H9 (cell line): Measurements from ENCODE around the gene GPR42. TPM values are rescaled to one million over a fixed set of nuclear protein-coding genes. Genes with fewer than 3 reads are reported as not detected.

Experiments used
- DNase-seq: peaks from one replicate; pipeline ENCODE4 v3.0.0-alpha.2; 2017
- H2AFZ ChIP-seq: one replicate; pipeline ENCODE4 v1.6.1; 2013; ENCODE audit warnings: mild to moderate bottlenecking, low read length, control low read depth, moderate library complexity
- H2AK5ac ChIP-seq: 2 replicates; pipeline ENCODE4 v1.6.1; 2013; ENCODE audit warnings: low read length, control low read depth, mixed read lengths; ENCODE audit not compliant: insufficient read length
- H2BK120ac ChIP-seq: one replicate; pipeline ENCODE4 v1.6.1; 2013; ENCODE audit warnings: low read depth, mild to moderate bottlenecking, low read length, control low read depth, inconsistent platforms; ENCODE audit not compliant: poor library complexity, severe bottlenecking
- H2BK12ac ChIP-seq: 2 replicates; pipeline ENCODE4 v1.6.1; 2013; ENCODE audit warnings: low read length, control low read depth, mixed read lengths, low read depth; ENCODE audit not compliant: insufficient read length
- H2BK15ac ChIP-seq: 2 replicates; pipeline ENCODE4 v1.6.1; 2013; ENCODE audit warnings: low read depth, low read length, control low read depth
- H2BK20ac ChIP-seq: one replicate; pipeline ENCODE4 v1.6.1; 2013; ENCODE audit warnings: low read depth, mild to moderate bottlenecking, low read length, control low read depth, inconsistent platforms; ENCODE audit not compliant: poor library complexity, severe bottlenecking
- H2BK5ac ChIP-seq: 2 replicates; pipeline ENCODE4 v1.6.1; 2013; ENCODE audit warnings: low read length, control low read depth, mixed read lengths; ENCODE audit not compliant: insufficient read length
- H3K14ac ChIP-seq: 2 replicates; pipeline ENCODE4 v1.6.1; 2013; ENCODE audit warnings: low read length, control low read depth; ENCODE audit not compliant: insufficient read depth
- H3K18ac ChIP-seq: 2 replicates; pipeline ENCODE4 v1.6.1; 2013; ENCODE audit warnings: low read depth, mild to moderate bottlenecking, mixed read lengths, low read length, control low read depth; ENCODE audit not compliant: insufficient read length
- H3K23ac ChIP-seq: 2 replicates; pipeline ENCODE4 v1.6.1; 2013; ENCODE audit warnings: low read length, control low read depth, mixed read lengths, low read depth; ENCODE audit not compliant: insufficient read length
- H3K23me2 ChIP-seq: 2 replicates; pipeline ENCODE4 v1.6.1; 2013; ENCODE audit warnings: low read depth, mild to moderate bottlenecking, mixed read lengths, low read length, control low read depth; ENCODE audit not compliant: insufficient read length, poor library complexity, severe bottlenecking
- H3K27ac ChIP-seq: 2 replicates; pipeline ENCODE4 v1.5.1; 2013; ENCODE audit warnings: low read length, control low read depth, mixed read lengths, low read depth; ENCODE audit not compliant: insufficient read length
- H3K27me3 ChIP-seq: 2 replicates; pipeline ENCODE4 v1.6.1; 2013; ENCODE audit warnings: low read length, control low read depth, inconsistent platforms; ENCODE audit not compliant: insufficient read depth
- H3K4ac ChIP-seq: 2 replicates; pipeline ENCODE4 v1.6.1; 2013; ENCODE audit warnings: low read depth, mild to moderate bottlenecking, control low read depth, inconsistent platforms, low read length, moderate library complexity
- H3K4me1 ChIP-seq: 2 replicates; pipeline ENCODE4 v1.6.1; 2013; ENCODE audit warnings: low read length, control low read depth, inconsistent platforms; ENCODE audit not compliant: insufficient read depth
- H3K4me2 ChIP-seq: 2 replicates; pipeline ENCODE4 v1.6.1; 2013; ENCODE audit warnings: low read length, control low read depth, mixed read lengths; ENCODE audit not compliant: insufficient read length, insufficient read depth
- H3K56ac ChIP-seq: 2 replicates; pipeline ENCODE4 v1.6.1; 2013; ENCODE audit warnings: low read depth, mild to moderate bottlenecking, mixed read lengths, low read length, control low read depth; ENCODE audit not compliant: insufficient read length
- H3K79me1 ChIP-seq: 2 replicates; pipeline ENCODE4 v1.6.1; 2013; ENCODE audit warnings: low read depth, mild to moderate bottlenecking, moderate library complexity, low read length, control low read depth, inconsistent platforms; ENCODE audit not compliant: insufficient read depth, poor library complexity, severe bottlenecking
- H3K79me2 ChIP-seq: 2 replicates; pipeline ENCODE4 v1.6.1; 2013; ENCODE audit warnings: low read length, control low read depth, inconsistent platforms; ENCODE audit not compliant: insufficient read depth
- H3K9ac ChIP-seq: 2 replicates; pipeline ENCODE4 v1.6.1; 2013; ENCODE audit warnings: low read length, control low read depth, mixed read lengths; ENCODE audit not compliant: insufficient read length; ENCODE audit errors: extremely low read depth
- H3K9me3 ChIP-seq: one replicate; pipeline ENCODE4 v1.6.1; 2013; ENCODE audit warnings: low read depth, low read length, inconsistent platforms; ENCODE audit not compliant: control insufficient read depth
- H3T11ph ChIP-seq: one replicate; pipeline ENCODE4 v1.6.1; 2013; ENCODE audit warnings: mild to moderate bottlenecking, low read length, control low read depth, inconsistent platforms
- H4K20me1 ChIP-seq: one replicate; pipeline ENCODE4 v1.6.1; 2013; ENCODE audit not compliant: control insufficient read depth, insufficient read length, insufficient read depth
- H4K5ac ChIP-seq: 2 replicates; pipeline ENCODE4 v1.6.1; 2013; ENCODE audit warnings: low read depth, mild to moderate bottlenecking, mixed read lengths, low read length, control low read depth; ENCODE audit not compliant: insufficient read length
- H4K8ac ChIP-seq: replicated peaks from 2 replicates; pipeline ENCODE4 v1.6.1; 2013; ENCODE audit warnings: low read length, control low read depth, mixed read lengths, low read depth; ENCODE audit not compliant: insufficient read length
- H4K91ac ChIP-seq: 2 replicates; pipeline ENCODE4 v1.6.1; 2013; ENCODE audit warnings: low read depth, mild to moderate bottlenecking, moderate library complexity, mixed read lengths, low read length, control low read depth; ENCODE audit not compliant: insufficient read length
- H3K27ac Mint-ChIP-seq, 3 experiments: 2 replicates in 2 of 3; 3 replicates in 1 of 3; pipeline ENCODE4 v1.8.0; 2020 to 2021; ENCODE audit warnings: mixed read lengths in 3 of 3, mild to moderate bottlenecking in 1 of 3, moderate library complexity in 1 of 3
- H3K27me3 Mint-ChIP-seq: 2 replicates; pipeline ENCODE4 v1.8.0; 2021; ENCODE audit warnings: low read depth, mild to moderate bottlenecking, moderate library complexity, mixed read lengths
- H3K36me3 Mint-ChIP-seq, 3 experiments: 2 replicates in 2 of 3; 3 replicates in 1 of 3; pipeline ENCODE4 v1.8.0; 2020 to 2021; ENCODE audit warnings: low read depth in 3 of 3, mixed read lengths in 3 of 3; ENCODE audit not compliant: insufficient read depth in 1 of 3
- H3K4me1 Mint-ChIP-seq, 2 experiments: 2 replicates each; pipeline ENCODE4 v1.8.0; 2020; ENCODE audit warnings: mixed read lengths in 2 of 2
- H3K4me3 Mint-ChIP-seq, 2 experiments: 2 replicates in 1 of 2; 3 replicates in 1 of 2; pipeline ENCODE4 v1.8.0; 2020 to 2021; ENCODE audit warnings: mild to moderate bottlenecking in 2 of 2, mixed read lengths in 2 of 2, moderate library complexity in 1 of 2
- H3K9me3 Mint-ChIP-seq, 2 experiments: 2 replicates in 1 of 2; 3 replicates in 1 of 2; pipeline ENCODE4 v1.8.0; 2020; ENCODE audit warnings: mild to moderate bottlenecking in 2 of 2, mixed read lengths in 2 of 2, moderate library complexity in 1 of 2
- WGBS: extraction: QIAGEN DNeasy Blood & Tissue Kit; methylation state at CpG from one replicate; pipeline ENCODE4 v1.1.7; 2013; ENCODE audit warnings: missing lambda C conversion rate, low lambda C conversion rate, mixed read lengths; ENCODE audit not compliant: insufficient read length; ENCODE audit errors: extremely low coverage; 5-methylcytosine and 5-hydroxymethylcytosine counted together
- total RNA-seq: library from RNA; stranded (reverse); gene quantifications from 2 replicates; pipeline ENCODE4 v1.2.1, GENCODE V29; 2021
- TF ChIP-seq, protein P1 (sequence below): fragments of 200-600 bp; sonication (generic); conservative IDR thresholded peaks from 3 replicates; pipeline ENCODE4 v1.8.0; 2021; ENCODE audit warnings: antibody characterized with exemption, mild to moderate bottlenecking

The GPR42 gene
- total RNA-seq, 1 experiment from 2014 or later, result not detected

DNA sequence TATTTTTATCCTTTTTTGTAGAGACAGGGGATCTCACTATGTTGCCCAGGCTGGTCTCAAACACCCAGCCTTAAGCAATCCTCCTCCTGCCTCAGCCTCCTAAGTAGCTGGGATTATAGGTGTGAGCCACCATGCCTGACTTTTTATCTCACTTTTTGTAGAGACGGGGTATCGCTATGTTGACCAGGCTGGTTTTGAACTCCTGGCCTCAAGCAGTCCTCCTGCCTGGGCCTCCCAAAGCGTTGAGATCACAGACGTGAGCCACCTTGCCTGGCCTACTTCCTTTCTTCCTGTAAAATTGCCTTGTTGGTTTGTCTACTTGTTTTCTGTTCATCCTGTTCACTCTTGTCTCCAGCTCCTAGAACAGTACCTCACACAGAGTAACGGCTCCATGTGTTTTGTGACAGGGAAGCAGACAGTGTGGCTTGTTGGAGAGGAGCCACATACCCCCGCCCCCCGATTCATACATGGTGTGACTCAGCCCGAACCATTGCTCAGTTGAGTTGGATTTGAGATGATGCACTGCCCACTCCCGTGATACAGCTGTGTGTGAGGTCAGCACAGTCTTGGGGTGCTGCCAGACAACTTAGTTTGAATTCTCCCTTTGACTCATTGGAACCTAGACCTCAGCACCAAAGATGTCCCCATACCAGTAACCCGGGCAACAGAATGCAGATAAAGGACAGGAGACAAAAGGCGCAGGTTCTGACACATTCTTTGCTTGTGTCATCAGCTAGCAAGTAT, 34.2 kb downstream of the GPR42 start:
- no peak overlapping the region for H3T11ph ChIP-seq
- H3K79me1 ChIP-seq, result no peaks in the 10 kb centered on the region
- no peak overlapping the region for H3K23ac ChIP-seq
- H4K5ac ChIP-seq, result no peak overlapping the region
- H2AK5ac ChIP-seq, result no peak overlapping the region
- H3K9ac ChIP-seq, result no peak overlapping the region
- H3K4me1 ChIP-seq, result no peaks in the 10 kb centered on the region
- H4K8ac ChIP-seq, result no peak overlapping the region
- no peaks in the 10 kb centered on the region for H3K79me2 ChIP-seq
- H3K9me3 ChIP-seq, result no peaks in the 10 kb centered on the region
- H2AFZ ChIP-seq, result no peak overlapping the region
- Mint-ChIP-seq H3K27me3 (peaks cover 24% of the 10 kb centered on the region), H3K27ac (no peak overlapping the region), H3K9me3 (no peaks in the 10 kb centered on the region; a peak in 1 of 5 replicates), H3K4me3 (no peak overlapping the region), H3K4me1 (peaks cover 0 to 3% of the 10 kb centered on the region in 2 experiments; a peak in 2 of 4 replicates), H3K36me3 (no peaks in the 10 kb centered on the region)
- H3K4me2 ChIP-seq, result no peak overlapping the region
- no peak overlapping the region for H3K27ac ChIP-seq
- no peak overlapping the region for H2BK5ac ChIP-seq
- H2BK20ac ChIP-seq, result no peak overlapping the region
- peak overlapping the region; percentile 45; the same call in 1 of the 2 replicates for H3K14ac ChIP-seq
- no peaks in the 10 kb centered on the region for H3K27me3 ChIP-seq
- no peak overlapping the region for H2BK15ac ChIP-seq
- no CpG with 5 or more reads among the region's 11 CpGs for WGBS
- H3K23me2 ChIP-seq, result no peaks in the 10 kb centered on the region
- H3K18ac ChIP-seq, result peak overlapping the region; percentile 56
- DNase-seq, result no peak
- peak overlapping the region; percentile 57 for H2BK12ac ChIP-seq
- no peaks in the 10 kb centered on the region for H4K20me1 ChIP-seq
- TF ChIP-seq, protein P1, sequence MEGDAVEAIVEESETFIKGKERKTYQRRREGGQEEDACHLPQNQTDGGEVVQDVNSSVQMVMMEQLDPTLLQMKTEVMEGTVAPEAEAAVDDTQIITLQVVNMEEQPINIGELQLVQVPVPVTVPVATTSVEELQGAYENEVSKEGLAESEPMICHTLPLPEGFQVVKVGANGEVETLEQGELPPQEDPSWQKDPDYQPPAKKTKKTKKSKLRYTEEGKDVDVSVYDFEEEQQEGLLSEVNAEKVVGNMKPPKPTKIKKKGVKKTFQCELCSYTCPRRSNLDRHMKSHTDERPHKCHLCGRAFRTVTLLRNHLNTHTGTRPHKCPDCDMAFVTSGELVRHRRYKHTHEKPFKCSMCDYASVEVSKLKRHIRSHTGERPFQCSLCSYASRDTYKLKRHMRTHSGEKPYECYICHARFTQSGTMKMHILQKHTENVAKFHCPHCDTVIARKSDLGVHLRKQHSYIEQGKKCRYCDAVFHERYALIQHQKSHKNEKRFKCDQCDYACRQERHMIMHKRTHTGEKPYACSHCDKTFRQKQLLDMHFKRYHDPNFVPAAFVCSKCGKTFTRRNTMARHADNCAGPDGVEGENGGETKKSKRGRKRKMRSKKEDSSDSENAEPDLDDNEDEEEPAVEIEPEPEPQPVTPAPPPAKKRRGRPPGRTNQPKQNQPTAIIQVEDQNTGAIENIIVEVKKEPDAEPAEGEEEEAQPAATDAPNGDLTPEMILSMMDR, result no peak
- H4K91ac ChIP-seq, result no peak overlapping the region
- no peak overlapping the region for H2BK120ac ChIP-seq
- H3K56ac ChIP-seq, result no peak overlapping the region
- no peak overlapping the region for H3K4ac ChIP-seq
